Ectodermal cell (in vitro differentiated cells): ENCODE results near the gene ART5. TPM values are rescaled to one million over a fixed set of nuclear protein-coding genes. Genes with fewer than 3 reads are reported as not detected.

Source experiments
- H3K27ac ChIP-seq: 2 replicates; pipeline ENCODE4 v1.7.0; 2013; ENCODE audit warnings: mild to moderate bottlenecking, low read depth, low read length; ENCODE audit not compliant: insufficient read depth, poor library complexity, severe bottlenecking
- H3K27me3 ChIP-seq: 2 replicates; pipeline ENCODE4 v1.7.0; 2013; ENCODE audit warnings: mild to moderate bottlenecking, low read length; ENCODE audit not compliant: insufficient read depth, control insufficient read depth, poor library complexity, severe bottlenecking
- H3K36me3 ChIP-seq: one replicate; pipeline ENCODE4 v1.7.0; 2013; ENCODE audit warnings: low read length; ENCODE audit not compliant: control insufficient read depth, insufficient read depth
- H3K4me1 ChIP-seq: one replicate; pipeline ENCODE4 v1.7.0; 2013; ENCODE audit warnings: low read length; ENCODE audit not compliant: control insufficient read depth, insufficient read depth
- H3K4me3 ChIP-seq: 2 replicates; pipeline ENCODE4 v1.7.0; 2013; ENCODE audit warnings: low read depth, low read length, control low read depth; ENCODE audit not compliant: insufficient read depth
- H3K9me3 ChIP-seq: 2 replicates; pipeline ENCODE4 v1.7.0; 2013; ENCODE audit warnings: mild to moderate bottlenecking, low read length, moderate library complexity; ENCODE audit not compliant: control insufficient read depth
- WGBS, 2 experiments: methylation state at CpG; one replicate each; pipeline ENCODE4 v1.1.7; 2013; ENCODE audit warnings: missing lambda C conversion rate in 2 of 2; 5-methylcytosine and 5-hydroxymethylcytosine counted together
- polyA plus RNA-seq, 4 experiments: library from polyadenylated mRNA; stranded (reverse); fragments of 50-300 nt; gene quantifications; one replicate each; pipeline ENCODE4 v1.2.3, GENCODE V29; 2013

ART5 gene
- polyA plus RNA-seq (2013, experiment 1 of 4): 8.7 TPM
- polyA plus RNA-seq (2013, experiment 2 of 4): 9.0 TPM
- 9.4 TPM for polyA plus RNA-seq (2013, experiment 3 of 4)
- 12.2 TPM for polyA plus RNA-seq (2013, experiment 4 of 4)

- Histone ChIP-seq H3K27me3 (no peaks in the 10 kb centered on the region), H3K4me1 (no peaks in the 10 kb centered on the region), H3K27ac (peak within 1 kb of the TSS; percentile 92), H3K36me3 (no peaks in the 10 kb centered on the region), H3K4me3 (peak within 1 kb of the TSS; percentile 53), H3K9me3 (no peaks in the 10 kb centered on the region)
- 10 to 11% methylated on average over 21 of the region's 21 CpGs for WGBS, 2 experiments
Measured at GRCh38 chr11:3641701-3642070, at the start of gene ART5. Gene ART5, minus strand, starts transcription at chr11:3641992. Its CDS starts 130 bp downstream, at chr11:3641862.

- H3K9me3 ChIP-seq: no peaks in the 10 kb centered on the region
- H3K4me3 ChIP-seq: no peak overlapping the region
- peaks cover 43% of the 10 kb centered on the region for H3K36me3 ChIP-seq
- no peak overlapping the region for H3K27ac ChIP-seq
- no peaks in the 10 kb centered on the region for H3K27me3 ChIP-seq
- H3K4me1 ChIP-seq: no peaks in the 10 kb centered on the region
- WGBS, 2 experiments: 94 to 95% methylated on average over 3 to 4 of the region's 4 CpGs
Measured at GRCh38 chr11:3686751-3687150, 45.0 kb upstream of the ART5 start.

GRCh38 chr11:3685923-3686322 lies 44.1 kb upstream of the ART5 start:
- Histone ChIP-seq H3K4me3 (no peak overlapping the region), H3K27ac (no peak overlapping the region), H3K4me1 (no peaks in the 10 kb centered on the region), H3K9me3 (no peaks in the 10 kb centered on the region), H3K27me3 (no peaks in the 10 kb centered on the region), H3K36me3 (peaks cover 40% of the 10 kb centered on the region)
- 95% methylated on average over 7 of the region's 7 CpGs for WGBS, 2 experiments

- H3K4me3 ChIP-seq: no peak overlapping the region
- no peaks in the 10 kb centered on the region for H3K9me3 ChIP-seq
- peaks cover 47% of the 10 kb centered on the region for H3K36me3 ChIP-seq
- H3K4me1 ChIP-seq: no peaks in the 10 kb centered on the region
- WGBS, 2 experiments: 95 to 96% methylated on average over 2 of the region's 2 CpGs
- no peak overlapping the region for H3K27ac ChIP-seq
- no peaks in the 10 kb centered on the region for H3K27me3 ChIP-seq
Measured at GRCh38 chr11:3684819-3685172, 43.0 kb upstream of the ART5 start.

- no peaks in the 10 kb centered on the region for H3K27me3 ChIP-seq
- H3K4me1 ChIP-seq: no peaks in the 10 kb centered on the region
- 94 to 96% methylated on average over 8 of the region's 12 CpGs for WGBS, 2 experiments
- H3K9me3 ChIP-seq: no peaks in the 10 kb centered on the region
- no peak overlapping the region for H3K4me3 ChIP-seq
- peaks cover 48% of the 10 kb centered on the region for H3K36me3 ChIP-seq
- H3K27ac ChIP-seq: no peak overlapping the region
Measured at GRCh38 chr11:3684129-3684818, 42.5 kb upstream of the ART5 start.

- Histone ChIP-seq H3K36me3 (peaks cover 59% of the 10 kb centered on the region), H3K27me3 (no peaks in the 10 kb centered on the region), H3K27ac (no peak overlapping the region), H3K4me1 (no peaks in the 10 kb centered on the region), H3K4me3 (no peak overlapping the region), H3K9me3 (no peaks in the 10 kb centered on the region)
- WGBS, 2 experiments: 97 to 98% methylated on average over 9 of the region's 9 CpGs
Measured at GRCh38 chr11:3683039-3683438, 41.2 kb upstream of the ART5 start.

GRCh38 chr11:3679077-3679476 lies 37.3 kb upstream of the ART5 start:
- Histone ChIP-seq H3K36me3 (peaks cover 62% of the 10 kb centered on the region), H3K4me3 (no peak overlapping the region), H3K27ac (no peak overlapping the region), H3K27me3 (no peaks in the 10 kb centered on the region), H3K4me1 (no peaks in the 10 kb centered on the region), H3K9me3 (no peaks in the 10 kb centered on the region)
- WGBS, 2 experiments: 91 to 96% methylated on average over 3 of the region's 3 CpGs

GRCh38 chr11:3675971-3676370 lies 34.2 kb upstream of the ART5 start:
- Histone ChIP-seq H3K4me1 (no peaks in the 10 kb centered on the region), H3K36me3 (peaks cover 53% of the 10 kb centered on the region)
- 96 to 97% methylated on average over 11 of the region's 11 CpGs for WGBS, 2 experiments

GRCh38 chr11:3674189-3674588 lies 32.4 kb upstream of the ART5 start:
- H3K27me3 ChIP-seq: no peaks in the 10 kb centered on the region
- H3K27ac ChIP-seq: no peak overlapping the region
- 100% methylated on average over 1 of the region's 1 CpG for WGBS, 2 experiments
- no peaks in the 10 kb centered on the region for H3K4me1 ChIP-seq
- H3K9me3 ChIP-seq: no peaks in the 10 kb centered on the region
- peaks cover 45% of the 10 kb centered on the region for H3K36me3 ChIP-seq
- no peak overlapping the region for H3K4me3 ChIP-seq

More at GRCh38 chr11:3675971-3676370, 34.2 kb upstream of the ART5 start:
- no peak overlapping the region for H3K4me3 ChIP-seq
- no peaks in the 10 kb centered on the region for H3K9me3 ChIP-seq
- no peaks in the 10 kb centered on the region for H3K27me3 ChIP-seq
- no peak overlapping the region for H3K27ac ChIP-seq

GRCh38 chr11:3671334-3672254 lies 29.8 kb upstream of the ART5 start, which contains the start of gene CHRNA10:
Gene CHRNA10, minus strand, starts transcription at chr11:3671384. Its CDS starts 72 bp downstream, at chr11:3671312.
- Histone ChIP-seq H3K36me3 (peaks cover 32% of the 10 kb centered on the region), H3K27me3 (no peaks in the 10 kb centered on the region), H3K9me3 (no peaks in the 10 kb centered on the region), H3K4me1 (no peaks in the 10 kb centered on the region), H3K27ac (no peak within 1 kb of the TSS), H3K4me3 (no peak within 1 kb of the TSS)
- WGBS, 2 experiments: 76 to 81% methylated on average over 9 of the region's 9 CpGs
